Measurements from ENCODE around the gene DIS3L2.

- TF ChIP-seq, protein P1, sequence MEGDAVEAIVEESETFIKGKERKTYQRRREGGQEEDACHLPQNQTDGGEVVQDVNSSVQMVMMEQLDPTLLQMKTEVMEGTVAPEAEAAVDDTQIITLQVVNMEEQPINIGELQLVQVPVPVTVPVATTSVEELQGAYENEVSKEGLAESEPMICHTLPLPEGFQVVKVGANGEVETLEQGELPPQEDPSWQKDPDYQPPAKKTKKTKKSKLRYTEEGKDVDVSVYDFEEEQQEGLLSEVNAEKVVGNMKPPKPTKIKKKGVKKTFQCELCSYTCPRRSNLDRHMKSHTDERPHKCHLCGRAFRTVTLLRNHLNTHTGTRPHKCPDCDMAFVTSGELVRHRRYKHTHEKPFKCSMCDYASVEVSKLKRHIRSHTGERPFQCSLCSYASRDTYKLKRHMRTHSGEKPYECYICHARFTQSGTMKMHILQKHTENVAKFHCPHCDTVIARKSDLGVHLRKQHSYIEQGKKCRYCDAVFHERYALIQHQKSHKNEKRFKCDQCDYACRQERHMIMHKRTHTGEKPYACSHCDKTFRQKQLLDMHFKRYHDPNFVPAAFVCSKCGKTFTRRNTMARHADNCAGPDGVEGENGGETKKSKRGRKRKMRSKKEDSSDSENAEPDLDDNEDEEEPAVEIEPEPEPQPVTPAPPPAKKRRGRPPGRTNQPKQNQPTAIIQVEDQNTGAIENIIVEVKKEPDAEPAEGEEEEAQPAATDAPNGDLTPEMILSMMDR (IDR thresholded peaks at IDR 0.05): no peak
- TF ChIP-seq POLR2A (IDR thresholded peaks at IDR 0.05; ENCODE audit: low read depth): no peak
- no peak for TF ChIP-seq EP300 (IDR thresholded peaks at IDR 0.05)
Observed at GRCh38 chr2:232232915-232233314, 271.4 kb downstream of the DIS3L2 start.

All from esophagus muscularis mucosa (tissue), 4 donors.